Mucosa of gallbladder (tissue), 1 donor: ENCODE results near the gene OR2J3. TPM values are rescaled to one million over a fixed set of nuclear protein-coding genes. Genes with fewer than 3 reads are reported as not detected.

Experiments used
- total RNA-seq: library from RNA; stranded (reverse); gene quantifications from one replicate; pipeline ENCODE4 v1.2.1, GENCODE V29; 2021
- donor health status: DM: no; HTN: no; CAD: no.

Gene OR2J3
- total RNA-seq, 1 donor from 2014 or later: 0.06 TPM

Other genes starting within 250 kb of the OR2J3 start
- gene TRIM27, start 184.1 kb upstream of the OR2J3 start, total RNA-seq: 42.4 TPM
- 2.8 TPM for gene ZNF311, start 102.7 kb upstream of the OR2J3 start, total RNA-seq
- gene OR2W1, start 62.9 kb upstream of the OR2J3 start, total RNA-seq: not detected
- not detected for gene OR2B3, start 20.7 kb upstream of the OR2J3 start, total RNA-seq
- not detected for gene OR2J1, start 8.6 kb upstream of the OR2J3 start, total RNA-seq
- gene OR2J2, start 62.8 kb downstream of the OR2J3 start, total RNA-seq: not detected
- 0.20 TPM for gene OR14J1, start 193.6 kb downstream of the OR2J3 start, total RNA-seq